ENCODE data around the gene SERPINB7.
"Not testable (repeated sequence)": the region's sequence is repeated elsewhere in the genome, so short reads cannot be mapped to it uniquely, and the experiment has no call there.

SERPINB7 gene, protein sequence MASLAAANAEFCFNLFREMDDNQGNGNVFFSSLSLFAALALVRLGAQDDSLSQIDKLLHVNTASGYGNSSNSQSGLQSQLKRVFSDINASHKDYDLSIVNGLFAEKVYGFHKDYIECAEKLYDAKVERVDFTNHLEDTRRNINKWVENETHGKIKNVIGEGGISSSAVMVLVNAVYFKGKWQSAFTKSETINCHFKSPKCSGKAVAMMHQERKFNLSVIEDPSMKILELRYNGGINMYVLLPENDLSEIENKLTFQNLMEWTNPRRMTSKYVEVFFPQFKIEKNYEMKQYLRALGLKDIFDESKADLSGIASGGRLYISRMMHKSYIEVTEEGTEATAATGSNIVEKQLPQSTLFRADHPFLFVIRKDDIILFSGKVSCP

DNA sequence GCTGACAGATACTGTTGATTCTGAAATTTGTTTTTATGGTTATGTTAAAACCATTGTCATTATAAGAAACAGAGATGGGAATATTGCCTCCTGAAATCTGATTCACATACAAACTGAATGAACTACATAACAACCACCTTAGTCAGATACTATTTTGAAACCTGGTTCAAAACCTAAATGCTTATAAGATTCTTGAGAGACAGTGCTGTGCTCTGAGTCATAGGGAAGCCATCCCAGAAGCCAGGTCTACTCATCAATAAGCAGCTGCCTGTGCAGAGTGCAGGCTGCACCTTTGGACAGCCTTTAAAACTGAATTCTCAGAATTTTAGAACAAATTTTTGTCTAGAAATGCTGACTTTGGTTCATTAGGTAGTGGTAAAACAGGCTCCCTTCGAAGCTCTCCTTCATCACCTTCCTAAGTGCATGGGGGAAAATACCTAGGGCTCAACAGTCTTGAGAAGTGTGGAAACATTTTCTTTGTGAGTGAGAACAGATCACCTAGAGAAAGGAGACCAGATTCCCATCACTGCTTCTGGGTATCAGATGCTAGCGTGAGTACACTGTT is at the start of gene SERPINB7:
Gene SERPINB7 (plus strand): TSS at position 253 of the 565 bp plus-strand sequence. CDS start 6,955 bp downstream, outside the sequence.
- DNase-seq: no peak

DNA sequence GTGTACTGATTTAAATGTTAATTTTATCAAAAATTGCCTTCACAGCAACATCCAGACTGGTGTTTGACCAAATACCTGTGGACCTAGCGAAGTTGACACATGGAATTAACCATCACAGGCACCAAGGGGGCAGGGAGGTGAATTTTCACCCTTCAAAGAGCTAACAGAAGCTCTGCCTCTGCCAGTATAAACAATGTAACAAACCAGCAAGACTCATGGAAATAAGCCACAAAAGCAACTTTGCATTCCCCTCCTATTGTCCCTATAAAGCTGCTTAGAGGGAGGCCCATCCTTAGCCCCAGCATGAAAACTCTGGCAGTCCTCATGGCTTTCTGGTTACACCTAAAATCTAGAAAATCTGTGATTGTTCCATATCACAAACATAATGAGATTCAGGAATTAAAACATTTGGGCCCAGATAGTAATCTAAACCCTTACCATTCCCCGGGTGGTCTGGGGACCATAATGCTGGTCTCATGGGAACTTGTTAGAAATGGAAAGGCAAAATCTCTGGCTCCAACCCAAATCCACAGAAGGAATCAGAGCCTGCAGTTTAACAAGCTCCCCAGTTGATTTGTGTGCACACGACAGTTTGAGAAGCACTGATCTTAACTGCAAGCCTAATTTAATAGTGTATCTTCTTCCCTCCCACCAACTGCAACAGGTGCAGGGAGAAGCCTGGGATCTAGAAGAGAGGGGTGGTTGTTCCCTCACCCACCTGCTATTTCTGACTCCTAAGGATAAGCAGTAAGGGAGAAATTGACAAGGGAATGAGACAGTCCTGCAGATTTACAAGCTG is 49.3 kb upstream of the SERPINB7 start:
- no peak for DNase-seq

DNA sequence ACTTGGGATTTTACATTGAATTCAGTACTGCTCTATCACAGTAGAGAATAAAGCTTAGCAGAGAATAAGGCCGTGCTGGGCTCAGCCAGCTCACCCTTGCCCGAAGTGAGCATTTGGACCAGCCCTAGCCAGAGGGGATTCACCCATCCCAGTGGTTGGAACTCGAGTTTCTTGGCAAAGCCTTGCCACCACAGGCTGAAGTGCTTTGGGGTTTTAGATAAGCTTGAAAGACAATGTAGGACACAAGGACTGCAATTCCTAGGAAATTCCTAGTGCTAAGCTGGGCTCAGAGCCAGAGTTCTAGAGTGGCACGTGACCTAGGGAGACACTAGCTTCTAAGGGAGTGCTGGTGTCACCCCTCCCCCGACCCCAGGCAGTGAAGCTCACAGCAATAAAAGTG is 44.4 kb upstream of the SERPINB7 start:
- no peak for DNase-seq

DNA sequence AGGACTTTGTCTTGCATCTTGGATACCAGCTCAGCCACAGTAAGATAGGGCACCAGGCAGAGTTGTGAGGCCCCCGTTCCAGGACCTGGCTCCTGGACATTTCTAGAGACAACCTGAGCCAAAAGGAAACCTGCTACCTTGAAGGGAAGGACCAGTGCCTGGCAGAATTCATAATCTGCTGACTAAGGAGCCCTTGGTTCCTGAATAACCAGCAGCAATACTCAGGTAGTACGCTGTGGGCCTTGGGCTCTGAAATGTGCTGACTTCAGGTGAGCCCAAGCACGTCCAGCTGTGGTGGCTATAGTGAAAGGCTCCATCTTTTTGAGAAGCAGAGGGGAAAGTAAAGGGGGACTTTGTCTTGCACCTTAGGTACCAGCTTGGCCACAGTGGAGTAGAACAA is 44.0 kb upstream of the SERPINB7 start:
- no peak for DNase-seq

DNA sequence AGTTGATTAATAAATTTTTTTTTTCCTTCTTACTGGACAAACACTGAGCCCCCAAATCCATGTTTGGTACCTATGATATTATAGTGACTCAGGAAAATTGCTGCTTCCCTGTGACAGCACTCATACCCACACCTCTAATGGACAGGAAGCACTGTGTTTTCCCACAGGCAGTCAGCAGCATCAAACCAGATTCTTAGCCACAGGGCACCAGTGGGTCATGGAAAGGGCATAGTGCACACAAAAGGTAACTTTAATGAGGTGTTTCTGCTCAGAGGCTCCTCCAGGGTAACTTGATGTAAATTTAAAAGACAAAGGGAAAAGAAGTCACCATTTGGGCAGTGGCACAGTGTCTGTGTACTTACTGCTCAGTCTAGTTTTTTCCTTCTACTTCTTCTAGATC is 38.3 kb upstream of the SERPINB7 start:
- no peak for DNase-seq

DNA sequence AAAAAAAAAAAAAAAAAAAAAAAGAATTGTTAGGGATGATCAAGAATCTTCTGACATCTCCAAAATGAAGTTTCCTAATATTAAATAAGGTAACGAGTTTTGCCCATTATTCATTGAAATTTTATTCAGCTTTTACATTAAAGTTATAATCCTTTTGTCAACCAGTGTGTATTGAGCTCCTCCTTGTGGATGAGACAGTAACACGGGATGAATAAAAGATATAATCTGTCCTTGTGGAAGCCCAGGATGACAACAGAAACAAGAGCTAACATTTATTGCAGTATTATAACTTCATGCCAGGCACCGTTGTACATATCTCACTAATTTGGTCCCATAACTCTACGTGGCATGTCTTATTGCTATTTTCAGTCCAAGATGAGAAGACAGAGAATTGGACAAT is 33.4 kb upstream of the SERPINB7 start:
- no peak for DNase-seq

DNA sequence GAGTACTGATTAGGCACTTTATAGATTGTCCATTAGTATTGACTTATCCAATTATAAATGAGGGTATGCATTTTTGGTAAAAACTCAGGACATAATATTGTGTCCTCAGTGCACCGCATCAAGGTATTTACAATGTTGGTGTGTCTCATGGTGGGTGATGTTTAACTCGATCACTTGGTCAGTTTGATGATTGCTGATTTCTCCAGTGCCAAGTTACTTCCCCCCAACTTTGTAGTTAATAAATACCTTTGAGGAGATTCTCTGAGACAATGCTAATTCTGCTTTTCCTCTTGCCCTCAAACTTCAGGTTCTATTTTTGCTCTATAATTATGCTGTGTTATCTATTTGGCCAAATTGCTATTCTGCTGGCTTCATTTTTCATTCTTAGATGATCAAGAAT is 28.2 kb upstream of the SERPINB7 start:
- no peak for DNase-seq

DNA sequence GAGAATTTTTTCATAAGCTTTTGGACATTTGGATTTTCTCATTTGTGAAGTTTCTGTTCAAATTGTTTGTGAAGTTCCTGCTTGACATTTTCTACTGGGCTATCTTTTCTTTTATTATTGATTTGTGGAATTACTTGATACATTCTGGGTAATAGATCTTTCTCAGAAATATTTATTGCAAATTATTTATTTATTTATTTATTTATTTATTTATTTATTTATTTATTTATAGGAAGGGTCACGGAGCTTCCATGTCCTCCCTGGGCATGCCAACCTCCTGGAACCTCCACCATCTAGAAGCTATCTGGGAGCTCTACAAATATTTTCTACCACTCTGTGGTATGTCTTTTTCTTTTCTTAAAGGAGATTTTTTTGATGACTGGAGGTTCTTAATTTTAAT is 25.7 kb upstream of the SERPINB7 start:
- no peak for DNase-seq

DNA sequence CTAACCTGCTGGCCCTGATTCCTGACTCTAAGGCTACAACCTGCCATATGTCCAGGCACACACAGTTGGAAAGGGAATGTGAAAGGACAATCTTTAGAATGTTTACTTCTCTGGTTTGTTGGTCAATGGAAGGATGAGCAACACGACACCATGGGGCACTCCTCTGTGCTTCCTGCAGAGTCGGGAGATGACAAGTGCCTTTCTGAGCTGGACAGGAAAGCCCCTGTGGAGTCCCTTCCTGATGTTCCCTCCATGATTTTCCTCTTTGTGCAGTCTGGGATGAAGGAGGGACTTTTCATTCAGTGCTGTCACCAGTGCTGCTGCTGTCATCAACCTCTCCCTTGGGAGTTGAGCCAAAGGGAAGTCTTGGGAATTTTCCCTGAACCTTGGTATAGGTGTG is 22.6 kb upstream of the SERPINB7 start:
- DNase-seq: no peak

DNA sequence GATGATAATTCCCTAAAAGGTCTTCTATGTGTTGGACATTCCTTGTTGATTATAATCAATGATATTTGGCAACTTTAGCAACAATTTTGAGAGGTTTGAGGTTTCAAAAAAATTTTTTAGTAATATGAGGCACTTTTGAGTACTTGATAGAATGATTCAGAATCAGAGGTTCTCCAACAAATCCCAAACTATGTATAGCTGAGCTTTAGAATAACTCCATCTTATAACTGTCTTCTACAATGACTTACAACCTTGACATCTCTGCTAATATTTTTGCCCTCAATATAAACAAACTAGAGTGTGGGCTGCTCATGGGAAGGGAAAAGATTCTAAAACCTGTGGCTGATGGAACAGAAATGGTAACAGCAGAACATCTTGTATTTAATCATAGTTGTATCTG is 21.5 kb upstream of the SERPINB7 start:
- DNase-seq: no peak

DNA sequence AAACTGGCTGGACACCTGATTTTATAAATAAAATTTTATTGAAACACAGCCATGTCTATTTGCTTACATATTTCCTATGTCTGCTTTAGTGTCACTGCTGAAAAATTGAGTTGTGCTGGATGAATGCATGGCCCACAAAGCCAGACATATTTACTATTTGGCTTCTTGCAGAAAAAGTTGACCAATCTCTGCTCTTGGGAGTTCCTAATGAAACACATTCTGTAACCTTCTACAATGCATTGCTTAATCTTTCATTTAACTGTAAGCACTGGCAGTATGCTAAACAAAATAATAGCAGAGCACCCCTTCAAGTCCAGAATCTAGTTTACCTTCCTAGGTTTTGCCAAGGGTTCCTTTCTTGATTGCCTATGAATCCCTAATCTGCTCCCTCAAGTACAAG is 17.7 kb upstream of the SERPINB7 start:
- DNase-seq: no peak

DNA sequence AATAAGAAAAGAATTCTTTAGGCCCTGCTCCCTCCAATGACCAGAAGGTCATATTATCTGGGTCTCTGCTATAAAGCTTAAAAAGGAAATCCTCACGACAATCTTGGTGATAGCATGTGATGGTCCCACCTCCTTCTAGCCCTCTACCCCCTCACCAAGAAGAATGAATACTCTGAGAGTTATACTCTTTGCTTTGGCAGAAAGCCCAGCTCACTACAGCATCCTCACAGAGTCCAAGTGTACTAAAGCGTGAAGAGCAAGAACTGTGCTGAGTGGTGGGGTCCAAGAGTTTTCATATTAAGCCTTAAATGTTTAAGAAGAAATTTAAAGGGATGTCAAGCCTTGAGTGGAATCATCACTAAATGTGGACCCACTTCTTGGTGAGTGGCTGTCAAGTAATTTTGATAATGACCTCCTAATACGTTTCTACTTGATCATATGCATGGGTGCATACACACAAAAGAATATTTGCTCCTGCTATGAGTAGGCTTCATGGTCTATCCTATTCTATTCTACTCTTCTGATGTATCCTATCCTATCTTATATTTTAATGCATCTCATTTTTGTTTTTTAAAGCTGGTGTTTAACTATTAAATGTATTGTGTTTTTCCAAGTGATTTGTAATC is 16.5 kb upstream of the SERPINB7 start:
- DNase-seq: no peak

DNA sequence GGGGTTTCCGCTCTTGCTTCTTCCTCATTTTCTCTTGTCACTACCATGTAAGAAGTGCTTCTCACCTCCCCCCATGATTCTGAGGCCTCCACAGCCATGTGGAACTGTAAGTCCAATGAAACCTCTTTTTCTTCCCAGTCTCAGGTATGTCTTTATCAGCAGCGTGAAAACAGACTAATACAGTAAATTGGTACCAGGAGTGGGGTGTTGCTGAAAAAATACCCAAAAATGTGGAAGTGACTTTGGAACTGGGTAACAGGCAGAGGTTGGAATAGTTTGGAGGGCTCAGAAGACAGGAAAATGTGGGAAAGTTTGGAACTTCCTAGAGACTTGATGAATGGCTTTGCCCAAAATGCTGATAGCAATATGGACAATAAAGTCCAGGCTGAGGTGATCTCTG is 15.4 kb upstream of the SERPINB7 start:
- DNase-seq: not testable (repeated sequence)

DNA sequence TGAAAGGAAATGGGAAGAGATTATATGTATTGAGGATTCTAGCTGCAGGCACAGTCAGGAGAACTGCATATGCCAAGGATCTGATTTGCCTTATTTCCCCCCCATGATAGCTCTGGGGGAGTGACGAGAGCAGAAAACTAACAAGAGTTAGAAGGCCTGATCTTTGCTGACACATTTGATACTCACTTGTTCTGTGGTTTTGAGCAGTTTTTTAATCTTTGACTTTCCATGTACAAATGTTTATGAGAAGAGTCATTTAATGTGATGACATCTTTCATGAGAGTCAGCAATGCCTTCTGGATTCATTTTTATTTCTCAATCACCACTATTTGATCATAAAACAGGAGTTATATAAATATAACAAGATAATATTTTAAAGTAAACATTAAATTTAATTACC is 12.7 kb upstream of the SERPINB7 start:
- no peak for DNase-seq

DNA sequence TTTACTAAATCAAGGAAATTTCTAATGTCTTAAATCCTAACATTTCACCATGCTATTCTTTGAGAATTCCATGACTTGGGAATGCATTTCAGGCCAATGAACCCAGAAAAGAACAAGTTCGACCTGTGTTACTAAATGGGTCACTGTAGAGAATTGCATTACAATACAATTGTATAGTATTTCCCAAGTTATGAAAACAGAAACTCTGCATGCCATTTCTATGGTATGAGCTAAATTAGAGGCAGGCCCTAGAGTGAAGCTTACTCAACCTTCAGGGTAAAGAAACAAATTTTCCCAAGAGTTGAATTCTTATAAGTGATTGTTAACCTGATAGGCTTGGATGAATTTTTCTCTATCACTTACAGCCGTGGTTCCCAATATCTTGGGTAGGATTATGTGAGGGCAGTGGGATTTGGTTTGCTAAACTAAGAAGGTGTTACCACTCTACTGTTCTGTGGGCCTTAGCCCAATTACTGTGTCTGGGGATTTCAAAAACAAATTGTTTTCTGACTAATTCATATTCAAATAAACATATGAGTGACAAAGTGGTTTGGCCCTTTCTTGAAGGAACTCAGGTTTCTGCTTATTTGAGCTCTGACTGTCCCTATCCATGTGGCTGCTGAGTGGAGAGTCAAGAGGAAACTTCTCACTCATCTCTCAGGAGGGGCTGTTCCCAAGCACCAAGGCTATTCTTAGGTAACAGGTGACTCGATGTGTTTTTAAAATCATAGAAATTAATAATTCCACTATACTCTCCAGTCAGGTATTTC is 11.2 kb upstream of the SERPINB7 start:
- DNase-seq: no peak

DNA sequence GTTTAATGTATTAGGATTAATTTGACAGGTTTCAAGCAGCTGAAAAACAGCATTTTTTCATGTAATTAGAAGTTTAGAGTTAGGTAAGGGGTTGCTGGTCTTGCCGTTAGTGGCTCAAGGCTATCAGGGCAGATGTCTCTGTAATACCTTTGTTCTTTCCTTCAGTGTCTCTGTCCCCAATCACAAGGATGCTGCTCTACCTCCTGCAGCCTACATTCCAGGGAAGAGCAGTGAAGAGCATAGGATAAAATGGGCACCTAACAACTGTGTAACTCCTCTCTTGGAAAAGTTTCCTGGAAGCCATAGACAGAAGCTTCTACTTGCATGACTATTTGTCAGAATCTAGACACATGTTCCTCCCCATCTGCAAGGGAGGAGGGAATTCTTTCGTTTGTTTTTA is 9.4 kb upstream of the SERPINB7 start:
- no peak for DNase-seq

DNA sequence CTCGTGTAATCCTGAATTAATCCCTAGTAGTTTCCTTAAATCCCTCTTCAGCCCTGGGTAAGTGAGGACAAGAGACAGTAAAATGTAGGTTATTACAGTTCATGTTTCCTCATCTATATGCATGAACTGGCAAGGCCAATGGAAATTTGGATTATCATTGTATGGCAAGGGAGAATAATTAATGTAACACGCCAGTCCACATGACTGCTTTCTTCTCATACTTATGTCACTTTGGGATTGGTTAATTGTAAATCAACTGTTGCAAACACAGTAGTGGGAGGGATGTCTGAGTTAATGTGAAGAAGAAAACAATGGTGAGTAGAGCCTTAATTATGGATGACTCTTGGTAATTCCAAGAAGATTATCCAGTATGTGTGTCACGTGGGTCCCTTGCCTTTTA is 1.7 kb upstream of the SERPINB7 start:
- DNase-seq: no peak

DNA sequence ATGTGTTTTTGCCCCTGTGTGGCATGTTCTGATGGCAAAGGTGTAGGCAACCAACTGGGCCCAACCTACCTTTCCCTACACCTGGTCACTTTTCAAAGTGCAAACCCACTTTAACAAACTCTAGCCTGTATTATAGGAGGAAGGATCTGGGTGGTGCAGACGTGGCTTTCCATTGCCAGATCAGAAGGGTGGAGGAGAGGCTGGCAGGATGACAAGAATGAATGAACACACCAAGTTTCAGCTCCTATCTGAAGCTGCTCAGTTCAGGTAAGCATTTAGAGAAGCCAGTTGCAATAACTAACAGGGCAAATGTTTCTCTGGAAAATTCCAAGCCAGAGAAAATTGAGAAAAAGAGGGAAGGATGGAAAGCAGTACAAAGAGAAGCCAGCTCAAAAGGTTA is 707 bp upstream of the SERPINB7 start:
- DNase-seq: no peak

DNA sequence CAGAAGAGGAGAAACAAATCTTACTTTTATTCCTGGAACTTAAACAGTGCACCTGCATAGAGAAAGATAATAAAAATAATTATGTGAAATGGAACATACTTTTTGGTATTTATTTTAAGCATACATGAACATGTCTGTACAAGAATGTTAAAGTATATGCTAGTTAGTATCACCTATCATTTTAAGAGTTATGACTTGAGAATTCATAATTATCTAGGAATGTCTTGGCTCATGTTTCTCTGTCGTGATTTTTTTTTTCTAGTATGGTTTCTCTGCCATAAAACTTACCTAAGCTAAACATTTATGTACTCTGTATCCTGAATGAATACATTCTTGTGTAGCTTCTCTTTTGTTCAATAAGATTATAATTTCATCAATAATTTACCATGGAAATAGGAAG is 4.2 kb downstream of the SERPINB7 start:
- DNase-seq: no peak

DNA sequence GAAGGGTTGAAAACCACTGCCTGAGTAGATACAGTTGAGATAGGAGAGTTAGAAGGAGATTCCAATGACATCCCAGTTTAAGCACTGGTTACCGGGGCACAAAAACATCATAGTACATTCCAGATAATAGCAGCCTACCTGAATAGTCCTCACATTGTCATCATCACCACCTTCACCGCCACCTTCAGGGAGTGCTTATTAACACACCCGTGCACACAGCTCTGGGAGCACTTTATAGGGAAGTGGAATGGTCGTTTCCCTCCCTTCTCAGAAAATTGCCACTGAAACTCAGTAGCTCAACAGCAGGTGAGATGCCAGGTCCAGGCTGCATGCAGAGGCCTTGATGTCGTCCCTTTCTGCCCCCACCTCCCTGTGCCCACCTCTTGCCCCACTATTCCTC is 8.2 kb downstream of the SERPINB7 start:
- no peak for DNase-seq

DNA sequence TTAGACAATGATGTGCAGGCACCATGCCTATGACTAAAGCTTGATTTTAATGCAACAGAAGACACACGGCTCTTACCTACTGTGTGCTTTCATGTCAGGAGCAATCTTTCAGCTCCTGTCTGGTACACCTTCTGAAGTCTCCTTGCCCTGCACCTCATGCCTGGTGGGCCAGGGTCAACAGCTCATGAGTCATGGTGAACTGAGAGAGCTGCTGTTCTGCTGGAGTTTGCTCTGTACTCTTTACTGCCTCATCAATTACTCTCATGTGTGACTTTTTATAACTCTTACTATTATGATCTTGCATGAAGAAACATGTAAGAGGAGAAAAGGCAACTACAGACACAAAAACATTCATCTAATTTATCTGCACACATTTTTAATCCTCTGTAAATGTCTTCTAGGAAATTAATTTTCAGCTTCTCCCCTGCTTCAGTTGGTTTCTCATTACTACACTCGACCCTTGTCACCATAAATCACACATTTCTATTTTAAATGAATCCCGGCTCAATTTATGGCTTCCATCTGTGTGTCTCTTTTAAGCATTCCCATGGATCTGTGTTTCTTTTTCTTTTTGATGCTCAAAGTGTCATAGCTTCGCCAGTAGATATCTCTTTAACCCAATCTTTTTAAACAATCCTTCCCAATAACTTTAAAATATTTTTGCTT is 9.7 kb downstream of the SERPINB7 start:
- no peak for DNase-seq

DNA sequence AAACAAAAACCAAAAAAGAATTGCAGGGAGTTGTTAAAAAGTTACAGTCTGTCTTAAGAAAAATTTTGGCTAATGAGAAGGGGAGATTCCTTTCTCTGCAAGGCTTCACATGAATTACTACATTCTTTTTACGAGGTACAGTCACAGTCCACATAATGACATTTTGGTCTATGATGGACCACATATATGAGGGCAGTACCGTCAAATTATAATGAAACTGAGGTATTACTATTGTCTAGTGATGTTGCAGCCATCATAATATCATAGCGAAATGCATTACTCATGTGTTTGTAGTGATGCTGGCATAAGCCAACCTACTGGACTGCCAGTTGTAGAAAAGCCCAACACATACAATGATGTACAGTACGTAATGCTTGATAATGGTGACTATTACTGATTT is 12.5 kb downstream of the SERPINB7 start:
- no peak for DNase-seq

Measured in CD4-positive, alpha-beta T cell treated with Interferon alpha-2 for 1 hour (primary cell).